Measurements from ENCODE around the gene GALNT13.

- TF ChIP-seq CTCF (IDR thresholded peaks at IDR 0.05): no peak
- TF ChIP-seq EZH2 (IDR thresholded peaks at IDR 0.05; ENCODE audit: borderline replicate concordance, insufficient read depth, low read depth, low read length, poor library complexity, severe bottlenecking): no peak
Observed at GRCh38 chr2:154455166-154455565, 583.4 kb downstream of the GALNT13 start.
